K562 (cell line): ENCODE results near the gene SPRTN. TPM values are rescaled to one million over a fixed set of nuclear protein-coding genes. Genes with fewer than 3 reads are reported as not detected.

Experiments
- ATAC-seq: fragments of 200-7000 bp; cut with Tn5 transposase; 3 replicates; pipeline ENCODE4 v1.9.1; 2020; ENCODE audit warnings: moderate library complexity
- BruUV-seq: library from RNA; stranded (reverse); fragments of 400-500 nt; replicated peaks from 2 replicates; lab custom pipeline; 2021; lab: Mats Ljungman, UMichigan
- CTCF ChIA-PET: fragments of 300-600 bp; formaldehyde crosslinking; extraction: SDS; loops from one replicate; lab custom pipeline; 2021; ENCODE audit warnings: low intra/inter-chr PET ratio; lab: Yijun Ruan, JAX
- POLR2A ChIA-PET: fragments of 300-600, 350-650 bp; sonication (Branson Sonifier 250); formaldehyde crosslinking; extraction: SDS; loops from one replicate; lab custom pipeline; 2021; ENCODE audit warnings: antibody characterized with exemption, inconsistent platforms; lab: Yijun Ruan, JAX
- DNase-seq, 4 experiments: peaks; one replicate each; pipeline versions ENCODE4 v3.0.0 to v3.0.0-alpha.2; 2011 to 2018; ENCODE audit warnings: low spot score in 3 of 4, mixed read lengths in 3 of 4; ENCODE audit errors: extremely low read depth in 1 of 4
- FAIRE-seq: peaks from 2 replicates; lab custom pipeline; 2011; peaks lifted over from hg19 to GRCh38; lab: Jason Lieb, UNC
- H2AFZ ChIP-seq: 2 replicates; pipeline ENCODE4 v1.6.0; 2011; ENCODE audit warnings: low read depth, low read length, control low read depth, inconsistent platforms
- H3K27ac ChIP-seq: fragments of 200-600 bp; 3 replicates; pipeline ENCODE4 v1.8.0; 2011; ENCODE audit warnings: low read depth, mild to moderate bottlenecking, control low read depth, inconsistent platforms, low read length, moderate library complexity, mixed read lengths; ENCODE audit errors: extremely low read depth
- H3K27me3 ChIP-seq, 2 experiments: fragments of 300-600 bp in 1 of 2; 2 replicates in 1 of 2; 3 replicates in 1 of 2; pipeline versions ENCODE4 v1.6.0 to v1.8.0; 2011; ENCODE audit warnings: inconsistent platforms in 2 of 2, low read length in 2 of 2, mild to moderate bottlenecking in 1 of 2, mixed read lengths in 1 of 2, moderate library complexity in 1 of 2; ENCODE audit not compliant: control insufficient read depth in 2 of 2, insufficient read depth in 2 of 2
- H3K36me3 ChIP-seq: fragments of 300-600 bp; 3 replicates; pipeline ENCODE4 v1.8.0; 2011; ENCODE audit warnings: mild to moderate bottlenecking, low read length, inconsistent platforms; ENCODE audit not compliant: control insufficient read depth, insufficient read depth
- H3K4me1 ChIP-seq, 2 experiments: fragments of 200-600 bp in 1 of 2; replicated peaks in 1 of 2; 2 replicates in 1 of 2; 3 replicates in 1 of 2; pipeline versions ENCODE4 v1.5.1 to v1.8.0; 2011; ENCODE audit warnings: inconsistent platforms in 2 of 2, low read length in 2 of 2, mild to moderate bottlenecking in 1 of 2, mixed read lengths in 1 of 2, moderate library complexity in 1 of 2; ENCODE audit not compliant: control insufficient read depth in 2 of 2, insufficient read depth in 2 of 2
- H3K4me2 ChIP-seq: 2 replicates; pipeline ENCODE4 v1.6.1; 2011; ENCODE audit warnings: low read length, control low read depth, inconsistent platforms, mixed read lengths; ENCODE audit not compliant: insufficient read depth
- H3K4me3 ChIP-seq: fragments of 200-600 bp; sonication (generic), shearing (Covaris generic); 2 replicates; pipeline ENCODE4 v1.5.1; 2016; ENCODE audit warnings: control low read depth, inconsistent platforms
- H3K79me2 ChIP-seq: fragments of 200-600 bp; 3 replicates; pipeline ENCODE4 v1.8.0; 2011; ENCODE audit warnings: low read length, inconsistent platforms; ENCODE audit not compliant: control insufficient read depth, insufficient read depth
- H3K9ac ChIP-seq, 2 experiments: 2 replicates each; pipeline versions ENCODE4 v1.6.0 to v1.6.1; 2011; ENCODE audit warnings: low read depth in 2 of 2, low read length in 2 of 2, control low read depth in 1 of 2, inconsistent platforms in 1 of 2, mild to moderate bottlenecking in 1 of 2, mixed read lengths in 1 of 2; ENCODE audit not compliant: insufficient read depth in 1 of 2
- H3K9me1 ChIP-seq: one replicate; pipeline ENCODE4 v1.6.0; 2011; ENCODE audit warnings: inconsistent platforms, mild to moderate bottlenecking, low read length, moderate library complexity; ENCODE audit not compliant: control insufficient read depth, insufficient read depth
- H3K9me3 ChIP-seq: replicated peaks from 2 replicates; pipeline ENCODE4 v1.5.1; 2011; ENCODE audit warnings: low read depth, low read length, inconsistent platforms; ENCODE audit not compliant: control insufficient read depth, insufficient read depth
- H4K20me1 ChIP-seq: replicated peaks from 2 replicates; pipeline ENCODE4 v1.6.1; 2011; ENCODE audit warnings: low read length, inconsistent platforms, mixed read lengths; ENCODE audit not compliant: control insufficient read depth, insufficient read depth
- ATF7 ChIP-seq: fragments of 450-650 bp; IDR thresholded peaks from 2 replicates; pipeline ENCODE4 v1.7.1; 2014; ENCODE audit warnings: mild to moderate bottlenecking, moderate library complexity
- CBFB ChIP-seq: sonication (generic); formaldehyde crosslinking; IDR thresholded peaks from 2 replicates; pipeline ENCODE4 v1.4.0; 2020; ENCODE audit warnings: mild to moderate bottlenecking, missing genetic modification reagents
- E2F4 ChIP-seq: sonication (generic); formaldehyde crosslinking; IDR thresholded peaks from 2 replicates; pipeline ENCODE4 v1.8.0; 2022; ENCODE audit warnings: mild to moderate bottlenecking, low read depth, missing genetic modification reagents
- HDAC6 ChIP-seq: IDR thresholded peaks from 2 replicates; pipeline ENCODE4 v1.6.1; 2012; ENCODE audit warnings: low read depth, mild to moderate bottlenecking, control low read depth, inconsistent platforms, low read length, moderate library complexity
- KLF10 ChIP-seq: fragments of 250-450 bp; sonication (Bioruptor Pico); IDR thresholded peaks from 2 replicates; pipeline ENCODE4 v1.6.1; 2021; ENCODE audit warnings: matching md5 sums
- MXI1 ChIP-seq: IDR thresholded peaks from 2 replicates; pipeline ENCODE4 v1.6.1; 2011; ENCODE audit warnings: low read depth, mild to moderate bottlenecking, improper control_type of control experiment, low read length
- RUNX1 ChIP-seq: sonication (generic); IDR thresholded peaks from 2 replicates; pipeline ENCODE4 v1.6.1; 2016; ENCODE audit warnings: antibody characterized with exemption, low read depth
- SRF ChIP-seq, 2 experiments: fragments of 250-450, 450-650 bp in 1 of 2; sonication (Bioruptor Pico) in 1 of 2; sonication (generic) in 1 of 2; formaldehyde crosslinking; IDR thresholded peaks; 2 replicates each; pipeline versions ENCODE4 v1.5.0 to v1.5.1; 2020 to 2022; ENCODE audit warnings: mild to moderate bottlenecking in 1 of 2, missing genetic modification reagents in 1 of 2
- ZBTB40 ChIP-seq, 2 experiments: fragments of 450-650 bp in 1 of 2; sonication (generic) in 1 of 2; formaldehyde crosslinking in 1 of 2; IDR thresholded peaks; 2 replicates each; pipeline versions ENCODE4 v1.7.1 to v1.9.0; 2016 to 2022; ENCODE audit warnings: inconsistent platforms in 1 of 2, mild to moderate bottlenecking in 1 of 2, missing genetic modification reagents in 1 of 2
- ZNF316 ChIP-seq: fragments of 450-650 bp; IDR thresholded peaks from 2 replicates; pipeline ENCODE4 v1.6.1; 2016
- ZNF75A ChIP-seq: fragments of 450-650 bp; formaldehyde crosslinking; IDR thresholded peaks from 2 replicates; pipeline ENCODE4 v1.4.0; 2020; ENCODE audit warnings: mild to moderate bottlenecking
- WGBS: fragments of 100-300 bp; shearing (Covaris generic); methylation state at CpG from one replicate; pipeline ENCODE4 v1.1.6; 2016; ENCODE audit warnings: low coverage, mixed read lengths; ENCODE audit not compliant: insufficient coverage; ENCODE audit errors: missing lambda C conversion rate; 5-methylcytosine and 5-hydroxymethylcytosine counted together
- in situ Hi-C: fragments of 300-500 bp; cut with MboI; formaldehyde crosslinking; loops from 4 replicates; pipeline ENCODE4 v1.15.0; 2018; ENCODE audit warnings: inconsistent platforms, mixed read lengths
- intact Hi-C: fragments of 100-400 bp; cut with micrococcal nuclease; formaldehyde crosslinking; loops from 2 replicates; pipeline ENCODE4 v1.14.2; 2022
- polyA plus RNA-seq, 8 experiments: library from polyadenylated mRNA; depleted of rRNA in 4 of 8; stranded (reverse) in 5 of 8; unstranded in 3 of 8; fragments of >200 nt; fragmentation: Nextera tagmentation in 2 of 8; fragmentation: Illumina TruSeq in 1 of 8; extraction: Ambion mirVana in 2 of 8; extraction: Trizol in 1 of 8; gene quantifications; 2 replicates each; pipeline versions ENCODE4 v1.2.1 to v1.2.3, GENCODE V29; 2011 to 2014; ENCODE audit warnings: inconsistent platforms in 1 of 8, missing spikeins in 1 of 8
- total RNA-seq, 7 experiments: library from RNA; depleted of rRNA in 6 of 7; stranded (reverse); fragments of >200 nt in 6 of 7; fragmentation: Illumina TruSeq in 2 of 7; extraction: Trizol in 2 of 7; gene quantifications; 2 replicates each; pipeline versions ENCODE4 v1.2.1 to v1.2.3, GENCODE V29; 2011 to 2021; ENCODE audit warnings: low replicate concordance in 1 of 7

SPRTN gene
- total and polyA plus RNA-seq, 9 of the 15 experiments (the other 6 are each of a cell fraction or from before 2014, with no cell fraction given), result 8.1 to 32.5 (median 21.2) TPM

- ChIA-PET CTCF (no interaction called here), POLR2A (interaction anchor here (0.7 to 1.1 kb wide), 4 partner anchors 9 to 26 kb away, joined by 3 to 4 read pairs (median 3); partner anchors contain the start of gene EGLN1)
- Histone ChIP-seq H2AFZ (no peak overlapping the region), H3K27me3 (no peaks in the 10 kb centered on the region), H3K4me3 (no peak overlapping the region), H3K9me3 (no peaks in the 10 kb centered on the region), H3K36me3 (peaks cover 2% of the 10 kb centered on the region; the same call in 1 of the 3 replicates), H3K27ac (no peak overlapping the region), H3K4me1 (peaks cover 0 to 4% of the 10 kb centered on the region in 2 experiments; a peak in 3 of 5 replicates), H3K9ac (no peak overlapping the region), H3K79me2 (peaks cover 90% of the 10 kb centered on the region), H3K4me2 (no peak overlapping the region), H3K9me1 (no peaks in the 10 kb centered on the region), H4K20me1 (peaks cover 23% of the 10 kb centered on the region)
- FAIRE-seq (no peak), DNase-seq (no peak), ATAC-seq (no peak)
- BruUV-seq, result no TSS peak
- intact Hi-C loops (no loop called here), in situ Hi-C loops (no loop called here)
- 70% methylated on average over 10 of the region's 10 CpGs for WGBS
- TF ChIP-seq MXI1 (no peak), KLF10 (CRISPR knock-in tag) (no peak), ZNF75A (CRISPR knock-in tag) (no peak), ZNF316 (no peak), HDAC6 (no peak), SRF (CRISPR knock-in tag; IDR thresholded peaks at IDR 0.05) (no peak), CBFB (CRISPR knock-in tag) (no peak), ATF7 (peak; percentile 52; the same call in 1 of the 2 replicates), ZBTB40 (IDR thresholded peaks at IDR 0.05) (no peak), ZBTB40 (CRISPR knock-in tag; IDR thresholded peaks at IDR 0.05) (no peak), RUNX1 (no peak), E2F4 (CRISPR knock-in tag) (no peak)
These were observed 57.2 kb downstream of the SPRTN start for GRCh38 chr1:231395076-231395997.
